ENCODE data around the gene CCDC33.

The CCDC33 gene

GRCh38 chr15:74262625-74263024 lies 26.5 kb downstream of the CCDC33 start:
- ChIA-PET CTCF (interaction anchor here (1.3 kb wide), 1 partner anchor 45 kb away, joined by 4 read pairs; no protein-coding TSS in a partner anchor), POLR2A (no interaction called here)
- Histone ChIP-seq H3K36me3 (ENCODE audit: control insufficient read depth in 4 of 4, insufficient read depth in 4 of 4, low read length in 3 of 4) (no peaks in the 10 kb centered on the region), H3K4me1 (ENCODE audit: control extremely low read depth in 1 of 4, control insufficient read depth in 4 of 4, insufficient read depth in 4 of 4, low read length in 3 of 4) (peaks cover 0 to 2% (median 0%) of the 10 kb centered on the region in 4 experiments), H3K9me3 (ENCODE audit: control extremely low read depth in 1 of 5, control insufficient read depth in 4 of 5, insufficient read depth in 2 of 5, low read depth in 1 of 5, low read length in 4 of 5) (no peaks in the 10 kb centered on the region), H3K27ac (ENCODE audit: insufficient read depth in 1 of 2, low read depth in 1 of 2, low read length in 2 of 2, poor library complexity in 1 of 2, severe bottlenecking in 2 of 2) (no peak overlapping the region), H3K27me3 (replicated peaks in 2 of 5; ENCODE audit: control insufficient read depth in 4 of 5, insufficient read depth in 5 of 5, low read length in 4 of 5) (peaks cover 0 to 29% (median 6%) of the 10 kb centered on the region in 5 experiments), H3K4me3 (ENCODE audit: control insufficient read depth in 1 of 7, extremely low read depth in 1 of 7, insufficient read depth in 4 of 7, low read depth in 2 of 7, low read length in 6 of 7) (no peak overlapping the region)
- DNase-seq: no peak
- WGBS (ENCODE audit: insufficient coverage): 39% methylated on average over 3 of the region's 5 CpGs

- DNase-seq: no peak
- POLR2A ChIA-PET: no interaction called here
- H3K27ac ChIP-seq (ENCODE audit: insufficient read depth in 1 of 2, low read depth in 1 of 2, low read length in 2 of 2, poor library complexity in 1 of 2, severe bottlenecking in 2 of 2): no peak overlapping the region
- H3K4me3 ChIP-seq (ENCODE audit: control insufficient read depth in 1 of 7, extremely low read depth in 1 of 7, insufficient read depth in 4 of 7, low read depth in 2 of 7, low read length in 6 of 7): no peak overlapping the region
- CTCF ChIA-PET: interaction anchor here (1.3 to 1.4 kb wide), 2 partner anchors 26 to 45 kb away, joined by 3 to 4 read pairs; no protein-coding TSS in a partner anchor
- H3K27me3 ChIP-seq (replicated peaks in 2 of 5; ENCODE audit: control insufficient read depth in 4 of 5, insufficient read depth in 5 of 5, low read length in 4 of 5): peaks cover 0 to 24% (median 4%) of the 10 kb centered on the region in 5 experiments
- H3K9me3 ChIP-seq (ENCODE audit: control extremely low read depth in 1 of 5, control insufficient read depth in 4 of 5, insufficient read depth in 2 of 5, low read depth in 1 of 5, low read length in 4 of 5): no peaks in the 10 kb centered on the region
- WGBS (ENCODE audit: insufficient coverage): 78% methylated on average over 5 of the region's 5 CpGs
- peaks cover 0 to 2% (median 0%) of the 10 kb centered on the region in 4 experiments for H3K4me1 ChIP-seq (ENCODE audit: control extremely low read depth in 1 of 4, control insufficient read depth in 4 of 4, insufficient read depth in 4 of 4, low read length in 3 of 4)
- H3K36me3 ChIP-seq (ENCODE audit: control insufficient read depth in 4 of 4, insufficient read depth in 4 of 4, low read length in 3 of 4): no peaks in the 10 kb centered on the region
Measured at GRCh38 chr15:74263466-74263865, 27.3 kb downstream of the CCDC33 start.

- CTCF ChIA-PET: interaction anchor here (1.4 kb wide), 1 partner anchor 25 kb away, joined by 3 read pairs; no protein-coding TSS in a partner anchor
Measured at GRCh38 chr15:74264081-74264501, 28.0 kb downstream of the CCDC33 start.

GRCh38 chr15:74265046-74265639 lies 29.0 kb downstream of the CCDC33 start:
- Histone ChIP-seq H3K36me3 (ENCODE audit: control insufficient read depth in 4 of 4, insufficient read depth in 4 of 4, low read length in 3 of 4) (no peaks in the 10 kb centered on the region), H3K27me3 (replicated peaks in 2 of 5; ENCODE audit: control insufficient read depth in 4 of 5, insufficient read depth in 5 of 5, low read length in 4 of 5) (peaks cover 0 to 25% (median 2%) of the 10 kb centered on the region in 5 experiments), H3K4me3 (ENCODE audit: control insufficient read depth in 1 of 7, extremely low read depth in 1 of 7, insufficient read depth in 4 of 7, low read depth in 2 of 7, low read length in 6 of 7) (no peak overlapping the region), H3K27ac (ENCODE audit: insufficient read depth in 1 of 2, low read depth in 1 of 2, low read length in 2 of 2, poor library complexity in 1 of 2, severe bottlenecking in 2 of 2) (no peak overlapping the region), H3K9me3 (ENCODE audit: control extremely low read depth in 1 of 5, control insufficient read depth in 4 of 5, insufficient read depth in 2 of 5, low read depth in 1 of 5, low read length in 4 of 5) (no peaks in the 10 kb centered on the region), H3K4me1 (ENCODE audit: control extremely low read depth in 1 of 4, control insufficient read depth in 4 of 4, insufficient read depth in 4 of 4, low read length in 3 of 4) (peaks cover 0 to 2% (median 0%) of the 10 kb centered on the region in 4 experiments)
- ChIA-PET POLR2A (no interaction called here), CTCF (interaction anchor here (1.1 kb wide), 1 partner anchor 32 kb away, joined by 3 read pairs; no protein-coding TSS in a partner anchor)
- peak; percentile 30 to 66 (median 54) for DNase-seq
- 27% methylated on average over 3 of the region's 5 CpGs for WGBS (ENCODE audit: insufficient coverage)

More at GRCh38 chr15:74264081-74264501, 28.0 kb downstream of the CCDC33 start:
- Histone ChIP-seq H3K36me3 (ENCODE audit: control insufficient read depth in 4 of 4, insufficient read depth in 4 of 4, low read length in 3 of 4) (no peaks in the 10 kb centered on the region), H3K4me3 (ENCODE audit: control insufficient read depth in 1 of 7, extremely low read depth in 1 of 7, insufficient read depth in 4 of 7, low read depth in 2 of 7, low read length in 6 of 7) (no peak overlapping the region), H3K4me1 (ENCODE audit: control extremely low read depth in 1 of 4, control insufficient read depth in 4 of 4, insufficient read depth in 4 of 4, low read length in 3 of 4) (peaks cover 0 to 2% (median 0%) of the 10 kb centered on the region in 4 experiments), H3K27me3 (replicated peaks in 2 of 5; ENCODE audit: control insufficient read depth in 4 of 5, insufficient read depth in 5 of 5, low read length in 4 of 5) (peaks cover 0 to 24% (median 4%) of the 10 kb centered on the region in 5 experiments), H3K9me3 (ENCODE audit: control extremely low read depth in 1 of 5, control insufficient read depth in 4 of 5, insufficient read depth in 2 of 5, low read depth in 1 of 5, low read length in 4 of 5) (no peaks in the 10 kb centered on the region), H3K27ac (ENCODE audit: insufficient read depth in 1 of 2, low read depth in 1 of 2, low read length in 2 of 2, poor library complexity in 1 of 2, severe bottlenecking in 2 of 2) (no peak overlapping the region)
- no peak for DNase-seq
- POLR2A ChIA-PET: no interaction called here
- WGBS (ENCODE audit: insufficient coverage): 100% methylated on average over 1 of the region's 6 CpGs

GRCh38 chr15:74268020-74268419 lies 31.9 kb downstream of the CCDC33 start:
- DNase-seq: no peak
- no peak overlapping the region for H3K4me3 ChIP-seq (ENCODE audit: control insufficient read depth in 1 of 7, extremely low read depth in 1 of 7, insufficient read depth in 4 of 7, low read depth in 2 of 7, low read length in 6 of 7)
- peaks cover 0 to 2% (median 0%) of the 10 kb centered on the region in 4 experiments for H3K4me1 ChIP-seq (ENCODE audit: control extremely low read depth in 1 of 4, control insufficient read depth in 4 of 4, insufficient read depth in 4 of 4, low read length in 3 of 4)
- no peaks in the 10 kb centered on the region for H3K36me3 ChIP-seq (ENCODE audit: control insufficient read depth in 4 of 4, insufficient read depth in 4 of 4, low read length in 3 of 4)
- CTCF ChIA-PET: interaction anchor here (1.1 kb wide), 1 partner anchor 39 kb away, joined by 3 read pairs; no protein-coding TSS in a partner anchor
- H3K27me3 ChIP-seq (replicated peaks in 2 of 5; ENCODE audit: control insufficient read depth in 4 of 5, insufficient read depth in 5 of 5, low read length in 4 of 5): peaks cover 0 to 40% (median 6%) of the 10 kb centered on the region in 5 experiments
- 90% methylated on average over 5 of the region's 6 CpGs for WGBS (ENCODE audit: insufficient coverage)
- H3K27ac ChIP-seq (ENCODE audit: insufficient read depth in 1 of 2, low read depth in 1 of 2, low read length in 2 of 2, poor library complexity in 1 of 2, severe bottlenecking in 2 of 2): no peak overlapping the region
- POLR2A ChIA-PET: no interaction called here
- no peaks in the 10 kb centered on the region for H3K9me3 ChIP-seq (ENCODE audit: control extremely low read depth in 1 of 5, control insufficient read depth in 4 of 5, insufficient read depth in 2 of 5, low read depth in 1 of 5, low read length in 4 of 5)

- Histone ChIP-seq H3K36me3 (ENCODE audit: control insufficient read depth in 4 of 4, insufficient read depth in 4 of 4, low read length in 3 of 4) (no peaks in the 10 kb centered on the region), H3K27ac (ENCODE audit: insufficient read depth in 1 of 2, low read depth in 1 of 2, low read length in 2 of 2, poor library complexity in 1 of 2, severe bottlenecking in 2 of 2) (no peak overlapping the region), H3K9me3 (ENCODE audit: control extremely low read depth in 1 of 5, control insufficient read depth in 4 of 5, insufficient read depth in 2 of 5, low read depth in 1 of 5, low read length in 4 of 5) (no peaks in the 10 kb centered on the region), H3K27me3 (replicated peaks in 2 of 5; ENCODE audit: control insufficient read depth in 4 of 5, insufficient read depth in 5 of 5, low read length in 4 of 5) (peaks cover 0 to 40% (median 9%) of the 10 kb centered on the region in 5 experiments), H3K4me3 (ENCODE audit: control insufficient read depth in 1 of 7, extremely low read depth in 1 of 7, insufficient read depth in 4 of 7, low read depth in 2 of 7, low read length in 6 of 7) (no peak overlapping the region), H3K4me1 (ENCODE audit: control extremely low read depth in 1 of 4, control insufficient read depth in 4 of 4, insufficient read depth in 4 of 4, low read length in 3 of 4) (no peaks in the 10 kb centered on the region)
- 90% methylated on average over 7 of the region's 8 CpGs for WGBS (ENCODE audit: insufficient coverage)
- CTCF ChIA-PET: no interaction called here
- no peak for DNase-seq
- POLR2A ChIA-PET: interaction anchor here (0.6 kb wide), 1 partner anchor 28 kb away, joined by 3 read pairs; no protein-coding TSS in a partner anchor
Measured at GRCh38 chr15:74269362-74270035, 33.4 kb downstream of the CCDC33 start.

- no peaks in the 10 kb centered on the region for H3K9me3 ChIP-seq (ENCODE audit: control extremely low read depth in 1 of 5, control insufficient read depth in 4 of 5, insufficient read depth in 2 of 5, low read depth in 1 of 5, low read length in 4 of 5)
- no peaks in the 10 kb centered on the region for H3K4me1 ChIP-seq (ENCODE audit: control extremely low read depth in 1 of 4, control insufficient read depth in 4 of 4, insufficient read depth in 4 of 4, low read length in 3 of 4)
- POLR2A ChIA-PET: no interaction called here
- CTCF ChIA-PET: no interaction called here
- no peak overlapping the region for H3K27ac ChIP-seq (ENCODE audit: insufficient read depth in 1 of 2, low read depth in 1 of 2, low read length in 2 of 2, poor library complexity in 1 of 2, severe bottlenecking in 2 of 2)
- 98% methylated on average over 6 of the region's 6 CpGs for whole genome bisulfite sequencing (ENCODE audit: insufficient coverage)
- DNase-seq: no peak
- H3K27me3 ChIP-seq (replicated peaks in 2 of 5; ENCODE audit: control insufficient read depth in 4 of 5, insufficient read depth in 5 of 5, low read length in 4 of 5): peaks cover 0 to 37% (median 11%) of the 10 kb centered on the region in 5 experiments
- H3K4me3 ChIP-seq (ENCODE audit: control insufficient read depth in 1 of 7, extremely low read depth in 1 of 7, insufficient read depth in 4 of 7, low read depth in 2 of 7, low read length in 6 of 7): no peak overlapping the region
- H3K36me3 ChIP-seq (ENCODE audit: control insufficient read depth in 4 of 4, insufficient read depth in 4 of 4, low read length in 3 of 4): no peaks in the 10 kb centered on the region
Measured at GRCh38 chr15:74270155-74270554, 34.0 kb downstream of the CCDC33 start.

Measured in common myeloid progenitor, CD34-positive (primary cell).